Measurements from ENCODE around the gene MGAT3.
A peak's percentile ranks its signal among the peaks of the same experiment; 100 is the strongest.
"Not testable (repeated sequence)": the region's sequence is repeated elsewhere in the genome, so short reads cannot be mapped to it uniquely, and the experiment has no call there.

MGAT3 gene

GRCh38 chr22:39520226-39521105, 63.7 kb downstream of the MGAT3 start, which contains the start of gene ATF4:
Gene ATF4, plus strand, starts transcription at chr22:39520562. Its CDS starts 884 bp downstream, at chr22:39521446.
- in situ Hi-C loops (cut with MboI; ENCODE audit: low pct_unique_long_range_greater_than_20kb, low sequenced_read_pairs), result loop anchor here (25.0 kb wide), 1 partner anchor 358 kb away; the partner anchor contains the start of gene CBX7
- DNase-seq, result no peak

- DNase-seq, result peak; percentile 58
- in situ Hi-C loops (cut with MboI; ENCODE audit: low pct_unique_long_range_greater_than_20kb, low sequenced_read_pairs), result loop anchor here (25.0 kb wide), 1 partner anchor 359 kb away; the partner anchor contains the start of gene CBX7
Measured at GRCh38 chr22:39521106-39521885, 64.5 kb downstream of the MGAT3 start.

- in situ Hi-C loops (cut with MboI; ENCODE audit: low pct_unique_long_range_greater_than_20kb, low sequenced_read_pairs), result loop anchor here (25.0 kb wide), 1 partner anchor 360 kb away; the partner anchor contains the start of gene CBX7
Measured at GRCh38 chr22:39522091-39522490, 65.3 kb downstream of the MGAT3 start.

GRCh38 chr22:39522567-39523300, 65.9 kb downstream of the MGAT3 start:
- in situ Hi-C loops (cut with MboI; ENCODE audit: low pct_unique_long_range_greater_than_20kb, low sequenced_read_pairs), result loop anchor here (25.0 kb wide), 1 partner anchor 360 kb away; the partner anchor contains the start of gene CBX7
- DNase-seq, result peak; percentile 55

More at GRCh38 chr22:39522091-39522490, 65.3 kb downstream of the MGAT3 start:
- DNase-seq, result not testable (repeated sequence)

- in situ Hi-C loops (cut with MboI; ENCODE audit: low pct_unique_long_range_greater_than_20kb, low sequenced_read_pairs), result loop anchor here (25.0 kb wide), 1 partner anchor 362 kb away; the partner anchor contains the start of gene CBX7
- DNase-seq, result no peak
Measured at GRCh38 chr22:39524089-39524752, 67.4 kb downstream of the MGAT3 start.

GRCh38 chr22:39524753-39525657, 68.2 kb downstream of the MGAT3 start:
- in situ Hi-C loops (cut with MboI; ENCODE audit: low pct_unique_long_range_greater_than_20kb, low sequenced_read_pairs), result loop anchor here (25.0 kb wide), 2 partner anchors 363 to 812 kb away; partner anchors contain the start of genes ADSL and CBX7
- DNase-seq, result no peak

GRCh38 chr22:39525658-39525975, 68.8 kb downstream of the MGAT3 start:
- DNase-seq, result no peak
- in situ Hi-C loops (cut with MboI; ENCODE audit: low pct_unique_long_range_greater_than_20kb, low sequenced_read_pairs), result loop anchor here (25.0 kb wide), 1 partner anchor 812 kb away; the partner anchor contains the start of gene ADSL

- peak; percentile 67 for DNase-seq
Measured at GRCh38 chr22:39526736-39527171, 69.9 kb downstream of the MGAT3 start.

GRCh38 chr22:39527481-39527961, 70.7 kb downstream of the MGAT3 start:
- no peak for DNase-seq
- in situ Hi-C loops (cut with MboI; ENCODE audit: low pct_unique_long_range_greater_than_20kb, low sequenced_read_pairs), result loop anchor here (25.0 kb wide), 1 partner anchor 810 kb away; the partner anchor contains the start of gene ADSL

More at GRCh38 chr22:39526736-39527171, 69.9 kb downstream of the MGAT3 start:
- in situ Hi-C loops (cut with MboI; ENCODE audit: low pct_unique_long_range_greater_than_20kb, low sequenced_read_pairs), result loop anchor here (25.0 kb wide), 1 partner anchor 811 kb away; the partner anchor contains the start of gene ADSL

GRCh38 chr22:39528080-39528661, 71.4 kb downstream of the MGAT3 start:
- no peak for DNase-seq
- in situ Hi-C loops (cut with MboI; ENCODE audit: low pct_unique_long_range_greater_than_20kb, low sequenced_read_pairs), result loop anchor here (25.0 kb wide), 1 partner anchor 809 kb away; the partner anchor contains the start of gene ADSL

- peak; percentile 92 for DNase-seq
- in situ Hi-C loops (cut with MboI; ENCODE audit: low pct_unique_long_range_greater_than_20kb, low sequenced_read_pairs), result loop anchor here (25.0 kb wide), 1 partner anchor 808 kb away; the partner anchor contains the start of gene ADSL
Measured at GRCh38 chr22:39528681-39529486, 72.1 kb downstream of the MGAT3 start.

GRCh38 chr22:39529487-39529851, 72.7 kb downstream of the MGAT3 start:
- in situ Hi-C loops (cut with MboI; ENCODE audit: low pct_unique_long_range_greater_than_20kb, low sequenced_read_pairs), result loop anchor here (25.0 kb wide), 1 partner anchor 808 kb away; the partner anchor contains the start of gene ADSL
- DNase-seq, result no peak

- in situ Hi-C loops (cut with MboI; ENCODE audit: low pct_unique_long_range_greater_than_20kb, low sequenced_read_pairs), result loop anchor here (25.0 kb wide), 1 partner anchor 807 kb away; the partner anchor contains the start of gene ADSL
- DNase-seq, result no peak
Measured at GRCh38 chr22:39530116-39530515, 73.3 kb downstream of the MGAT3 start.

- DNase-seq, result peak; percentile 66
- in situ Hi-C loops (cut with MboI; ENCODE audit: low pct_unique_long_range_greater_than_20kb, low sequenced_read_pairs), result loop anchor here (25.0 kb wide), 1 partner anchor 806 kb away; the partner anchor contains the start of gene ADSL
Measured at GRCh38 chr22:39530692-39531331, 74.0 kb downstream of the MGAT3 start.
